Spleen (tissue), 7 donors: ENCODE measurements around the gene STYXL1.
A peak's percentile ranks its signal among the peaks of the same experiment; 100 is the strongest.

Source experiments
- POLR2A ChIP-seq, 3 donors: fragments of 450-650 bp; IDR thresholded peaks; one replicate each; pipeline ENCODE4 v1.5.1; 2017; ENCODE audit warnings: antibody characterized with exemption in 3 of 3, mild to moderate bottlenecking in 1 of 3
- POLR2AphosphoS5 ChIP-seq, 3 donors: sonication (generic); formaldehyde crosslinking; IDR thresholded peaks; one replicate each; pipeline ENCODE4 v1.5.1; 2017; ENCODE audit warnings: antibody characterized with exemption in 3 of 3
- TF ChIP-seq, protein P1 (sequence below), 11 experiments: fragments of 200-600 bp in 7 of 11; fragments of 450-650 bp in 4 of 11; sonication (generic) in 4 of 11; IDR thresholded peaks in 8 of 11; conservative IDR thresholded peaks in 3 of 11; 1 replicate in 7 of 11; 2 replicates in 4 of 11; pipeline versions ENCODE4 v1.4.0 to v1.8.0; 2016 to 2021; ENCODE audit warnings: antibody characterized with exemption in 11 of 11, inconsistent platforms in 4 of 11, mild to moderate bottlenecking in 1 of 11
- donor health status: DM: no; HTN: no; CAD: no; lungs with moderate emphysema.
- donor health status: DM: no; HTN: no; CAD: no.
- donor health status: DM: no; HTN: no; CAD: no.

DNA sequence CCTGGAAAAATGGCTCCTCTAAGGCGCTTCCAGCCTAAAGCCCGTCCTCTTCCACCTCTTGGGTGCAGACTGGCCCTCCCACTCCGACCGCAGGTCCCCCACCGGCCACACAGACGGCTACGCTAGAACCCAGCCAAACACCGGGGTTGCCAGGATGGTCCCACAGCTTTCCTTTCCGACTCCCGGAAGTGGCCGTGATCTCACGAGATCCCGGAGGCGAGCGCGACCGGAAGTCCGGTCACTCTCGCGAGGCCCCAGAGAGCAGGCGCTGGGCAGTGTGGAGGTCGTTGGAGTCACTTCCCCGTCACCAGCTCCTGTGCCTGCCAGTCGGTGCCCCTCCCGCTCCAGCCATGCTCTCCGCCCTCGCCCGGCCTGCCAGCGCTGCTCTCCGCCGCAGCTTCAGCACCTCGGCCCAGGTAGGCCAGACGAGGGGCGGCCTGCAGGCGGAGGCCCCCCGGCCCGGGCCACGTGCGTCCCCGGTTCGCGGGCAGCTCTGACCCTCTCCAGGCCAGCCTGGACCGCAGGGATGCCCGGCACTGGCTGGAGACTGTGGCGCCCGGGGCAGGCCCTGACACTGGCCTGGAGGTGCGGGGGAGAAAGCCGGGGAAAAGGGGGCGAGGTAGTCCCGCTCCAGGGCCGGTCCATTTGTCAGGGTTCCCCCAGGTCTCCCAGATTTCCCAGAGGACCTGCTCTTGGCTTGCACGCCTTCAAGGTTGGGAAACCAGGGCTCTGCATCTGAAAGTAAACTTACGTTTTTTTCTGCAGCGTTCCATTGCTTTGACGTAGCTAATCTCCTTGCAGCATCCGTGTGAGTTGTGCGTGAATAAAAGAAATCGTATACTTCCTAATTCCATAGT, at the start of gene STYXL1, which contains the start of gene MDH2:
- TF ChIP-seq, protein P1, sequence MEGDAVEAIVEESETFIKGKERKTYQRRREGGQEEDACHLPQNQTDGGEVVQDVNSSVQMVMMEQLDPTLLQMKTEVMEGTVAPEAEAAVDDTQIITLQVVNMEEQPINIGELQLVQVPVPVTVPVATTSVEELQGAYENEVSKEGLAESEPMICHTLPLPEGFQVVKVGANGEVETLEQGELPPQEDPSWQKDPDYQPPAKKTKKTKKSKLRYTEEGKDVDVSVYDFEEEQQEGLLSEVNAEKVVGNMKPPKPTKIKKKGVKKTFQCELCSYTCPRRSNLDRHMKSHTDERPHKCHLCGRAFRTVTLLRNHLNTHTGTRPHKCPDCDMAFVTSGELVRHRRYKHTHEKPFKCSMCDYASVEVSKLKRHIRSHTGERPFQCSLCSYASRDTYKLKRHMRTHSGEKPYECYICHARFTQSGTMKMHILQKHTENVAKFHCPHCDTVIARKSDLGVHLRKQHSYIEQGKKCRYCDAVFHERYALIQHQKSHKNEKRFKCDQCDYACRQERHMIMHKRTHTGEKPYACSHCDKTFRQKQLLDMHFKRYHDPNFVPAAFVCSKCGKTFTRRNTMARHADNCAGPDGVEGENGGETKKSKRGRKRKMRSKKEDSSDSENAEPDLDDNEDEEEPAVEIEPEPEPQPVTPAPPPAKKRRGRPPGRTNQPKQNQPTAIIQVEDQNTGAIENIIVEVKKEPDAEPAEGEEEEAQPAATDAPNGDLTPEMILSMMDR (IDR thresholded peaks at IDR 0.05 in 8 of 11, conservative IDR thresholded peaks at IDR 0.05 in 3 of 11) = peak in 5 of 11 experiments; percentile 12 to 55 (median 50)
- TF ChIP-seq POLR2A (IDR thresholded peaks at IDR 0.05) (peak in 2 of 3 donors; percentile 17 to 60), POLR2AphosphoS5 (IDR thresholded peaks at IDR 0.05) (peak; percentile 96 to 98 (median 97))
